Measurements from ENCODE around the gene SPDYE1. TPM values are rescaled to one million over a fixed set of nuclear protein-coding genes. Genes with fewer than 3 reads are reported as not detected.
"Not testable (repeated sequence)": the region's sequence is repeated elsewhere in the genome, so short reads cannot be mapped to it uniquely, and the experiment has no call there.

SPDYE1 gene
- polyA plus RNA-seq, 1 donor (not counting 4 experiments of a cell fraction or from before 2014, with no cell fraction given), result not detected

DNA sequence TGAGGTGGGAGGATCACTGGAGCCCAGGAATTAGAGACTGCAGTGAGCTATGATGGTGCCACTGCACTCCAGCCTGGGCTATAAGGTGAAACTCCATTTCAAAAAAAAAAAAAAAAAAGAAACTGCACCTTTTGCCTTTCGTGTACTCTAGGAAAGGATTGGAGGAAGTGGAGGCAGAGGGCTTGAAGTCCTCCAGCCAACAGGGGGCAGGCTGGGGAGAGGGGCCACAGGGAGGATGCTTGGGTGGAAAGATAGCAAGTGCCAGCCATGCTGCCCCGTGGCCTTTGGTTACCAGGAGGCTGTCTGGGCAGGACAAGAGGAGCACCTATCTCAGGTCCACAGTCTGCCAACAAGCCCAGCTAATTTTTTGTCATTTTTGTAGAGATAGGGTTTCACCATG is 14.0 kb upstream of the SPDYE1 start:
- H3K79me2 ChIP-seq (ENCODE audit: control insufficient read depth, insufficient read depth, low read length); H2AFZ ChIP-seq (ENCODE audit: control insufficient read depth, low read length); H3K4me3 ChIP-seq (ENCODE audit: control insufficient read depth in 2 of 3, extremely low read depth in 1 of 3, insufficient read depth in 2 of 3, low read depth in 1 of 3, low read length in 3 of 3); H3K9me1 ChIP-seq (ENCODE audit: control insufficient read depth, extremely low read depth, insufficient read depth, low read length); H3K9ac ChIP-seq (ENCODE audit: control insufficient read depth, extremely low read depth, insufficient read depth, low read length); H3K4me1 ChIP-seq (ENCODE audit: control insufficient read depth, extremely low read depth, insufficient read depth, low read length); dilution Hi-C loops (cut with MboI; ENCODE audit: extremely low pct_ligation_motif_present, low sequenced_read_pairs); FAIRE-seq; H3K4me2 ChIP-seq (ENCODE audit: control insufficient read depth, extremely low read depth, insufficient read depth, low read depth, low read length); H4K20me1 ChIP-seq (ENCODE audit: control insufficient read depth, extremely low read depth, insufficient read depth, low read length); DNase-seq (ENCODE audit: low read depth, low spot score); H3K9me3 ChIP-seq (ENCODE audit: control insufficient read depth, low read depth, low read length); H3K27ac ChIP-seq (ENCODE audit: control insufficient read depth, insufficient read depth, low read length); H3K27me3 ChIP-seq (ENCODE audit: control insufficient read depth, extremely low read depth, insufficient read depth, low read length); H3K36me3 ChIP-seq (ENCODE audit: control insufficient read depth in 2 of 2, extremely low read depth in 1 of 2, insufficient read depth in 2 of 2, low read length in 2 of 2): not testable (repeated sequence)

DNA sequence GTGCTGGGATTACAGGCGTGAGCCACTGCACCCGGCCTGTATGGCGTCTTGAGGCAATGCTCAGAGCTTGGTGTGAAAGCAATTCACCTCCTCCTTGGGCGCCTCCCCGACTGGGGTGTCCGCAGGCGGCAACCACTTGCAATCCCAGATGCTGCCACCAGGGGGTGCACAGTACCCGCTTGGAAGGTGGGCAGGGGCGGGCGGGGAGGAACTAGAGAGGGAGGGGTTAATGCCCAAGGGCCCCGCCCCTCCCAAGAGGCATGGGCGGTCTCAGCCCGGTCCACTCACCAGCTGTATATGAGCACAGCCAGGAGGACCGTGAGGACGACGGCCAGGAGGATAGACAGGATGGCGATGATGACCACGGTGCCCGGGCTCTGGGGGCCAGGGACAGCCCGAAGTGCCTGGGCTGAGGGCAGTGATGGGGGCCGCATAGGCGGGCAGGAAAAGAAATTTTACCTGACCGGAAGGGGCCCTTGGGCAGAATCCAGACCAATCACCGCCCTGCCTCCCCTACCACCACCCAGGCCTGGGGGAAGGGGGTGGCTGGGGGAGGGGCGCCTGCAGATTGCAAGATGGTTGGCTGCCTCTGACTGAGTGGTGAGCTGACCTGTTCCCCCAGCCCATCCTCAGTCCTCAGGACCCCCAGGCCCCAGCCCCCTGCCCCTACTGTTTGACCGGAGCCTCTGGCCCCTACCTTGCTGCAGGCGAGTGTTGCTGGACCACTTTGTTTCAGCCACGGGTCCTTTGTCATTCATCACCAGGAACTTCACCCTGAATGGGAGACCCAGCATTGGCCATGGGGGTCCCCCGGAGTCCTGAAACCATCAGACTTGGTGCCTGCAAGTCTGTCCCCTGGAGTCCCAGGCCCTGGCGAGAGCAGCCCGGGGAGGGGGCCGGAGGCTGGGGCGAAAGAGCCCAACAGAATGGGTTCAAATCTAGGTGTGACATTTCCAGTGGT is 11.5 kb upstream of the SPDYE1 start:
- TF ChIP-seq, protein P1, sequence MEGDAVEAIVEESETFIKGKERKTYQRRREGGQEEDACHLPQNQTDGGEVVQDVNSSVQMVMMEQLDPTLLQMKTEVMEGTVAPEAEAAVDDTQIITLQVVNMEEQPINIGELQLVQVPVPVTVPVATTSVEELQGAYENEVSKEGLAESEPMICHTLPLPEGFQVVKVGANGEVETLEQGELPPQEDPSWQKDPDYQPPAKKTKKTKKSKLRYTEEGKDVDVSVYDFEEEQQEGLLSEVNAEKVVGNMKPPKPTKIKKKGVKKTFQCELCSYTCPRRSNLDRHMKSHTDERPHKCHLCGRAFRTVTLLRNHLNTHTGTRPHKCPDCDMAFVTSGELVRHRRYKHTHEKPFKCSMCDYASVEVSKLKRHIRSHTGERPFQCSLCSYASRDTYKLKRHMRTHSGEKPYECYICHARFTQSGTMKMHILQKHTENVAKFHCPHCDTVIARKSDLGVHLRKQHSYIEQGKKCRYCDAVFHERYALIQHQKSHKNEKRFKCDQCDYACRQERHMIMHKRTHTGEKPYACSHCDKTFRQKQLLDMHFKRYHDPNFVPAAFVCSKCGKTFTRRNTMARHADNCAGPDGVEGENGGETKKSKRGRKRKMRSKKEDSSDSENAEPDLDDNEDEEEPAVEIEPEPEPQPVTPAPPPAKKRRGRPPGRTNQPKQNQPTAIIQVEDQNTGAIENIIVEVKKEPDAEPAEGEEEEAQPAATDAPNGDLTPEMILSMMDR (optimal IDR thresholded peaks at IDR 0.05 in 1 of 3, IDR thresholded peaks at IDR 0.05 in 1 of 3, conservative IDR thresholded peaks at IDR 0.05 in 1 of 3; ENCODE audit: extremely low read depth in 1 of 3, insufficient read depth in 2 of 3, low read length in 3 of 3), result peak in 1 of 3 experiments; percentile 54
- H4K20me1 ChIP-seq (ENCODE audit: control insufficient read depth, extremely low read depth, insufficient read depth, low read length); H3K9me3 ChIP-seq (ENCODE audit: control insufficient read depth, low read depth, low read length); dilution Hi-C loops (cut with MboI; ENCODE audit: extremely low pct_ligation_motif_present, low sequenced_read_pairs); H3K79me2 ChIP-seq (ENCODE audit: control insufficient read depth, insufficient read depth, low read length); H3K27ac ChIP-seq (ENCODE audit: control insufficient read depth, insufficient read depth, low read length); H2AFZ ChIP-seq (ENCODE audit: control insufficient read depth, low read length); H3K4me3 ChIP-seq (ENCODE audit: control insufficient read depth in 2 of 3, extremely low read depth in 1 of 3, insufficient read depth in 2 of 3, low read depth in 1 of 3, low read length in 3 of 3); H3K4me2 ChIP-seq (ENCODE audit: control insufficient read depth, extremely low read depth, insufficient read depth, low read depth, low read length); FAIRE-seq; DNase-seq (ENCODE audit: low read depth, low spot score); H3K27me3 ChIP-seq (ENCODE audit: control insufficient read depth, extremely low read depth, insufficient read depth, low read length); H3K9me1 ChIP-seq (ENCODE audit: control insufficient read depth, extremely low read depth, insufficient read depth, low read length); H3K36me3 ChIP-seq (ENCODE audit: control insufficient read depth in 2 of 2, extremely low read depth in 1 of 2, insufficient read depth in 2 of 2, low read length in 2 of 2); H3K9ac ChIP-seq (ENCODE audit: control insufficient read depth, extremely low read depth, insufficient read depth, low read length); H3K4me1 ChIP-seq (ENCODE audit: control insufficient read depth, extremely low read depth, insufficient read depth, low read length): not testable (repeated sequence)

DNA sequence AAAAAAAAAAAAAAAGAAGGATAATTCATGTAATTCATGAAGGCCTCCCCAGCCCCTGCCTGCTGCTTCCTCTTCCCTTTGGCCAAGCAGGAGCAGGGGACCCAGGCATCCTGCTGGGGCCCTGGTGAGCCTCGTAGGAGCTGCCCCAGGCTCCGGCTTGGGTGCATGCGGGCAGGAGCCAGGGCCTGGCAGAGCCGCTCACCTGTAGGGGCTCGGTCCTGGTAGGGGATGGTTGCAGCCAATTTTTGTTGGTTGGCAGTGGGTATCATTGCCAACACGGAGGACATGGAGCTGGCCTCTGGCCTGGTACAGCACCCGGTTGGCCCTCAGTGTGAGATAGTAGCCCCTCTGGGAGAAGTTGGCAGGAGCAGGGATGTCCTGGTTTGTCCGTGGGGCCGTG is 10.2 kb upstream of the SPDYE1 start:
- H3K9me1 ChIP-seq (ENCODE audit: control insufficient read depth, extremely low read depth, insufficient read depth, low read length); H3K9me3 ChIP-seq (ENCODE audit: control insufficient read depth, low read depth, low read length); FAIRE-seq; dilution Hi-C loops (cut with MboI; ENCODE audit: extremely low pct_ligation_motif_present, low sequenced_read_pairs); H3K4me2 ChIP-seq (ENCODE audit: control insufficient read depth, extremely low read depth, insufficient read depth, low read depth, low read length); H2AFZ ChIP-seq (ENCODE audit: control insufficient read depth, low read length); H3K79me2 ChIP-seq (ENCODE audit: control insufficient read depth, insufficient read depth, low read length); H3K36me3 ChIP-seq (ENCODE audit: control insufficient read depth in 2 of 2, extremely low read depth in 1 of 2, insufficient read depth in 2 of 2, low read length in 2 of 2); H3K4me1 ChIP-seq (ENCODE audit: control insufficient read depth, extremely low read depth, insufficient read depth, low read length); H3K9ac ChIP-seq (ENCODE audit: control insufficient read depth, extremely low read depth, insufficient read depth, low read length); H3K27me3 ChIP-seq (ENCODE audit: control insufficient read depth, extremely low read depth, insufficient read depth, low read length); DNase-seq (ENCODE audit: low read depth, low spot score); H3K4me3 ChIP-seq (ENCODE audit: control insufficient read depth in 2 of 3, extremely low read depth in 1 of 3, insufficient read depth in 2 of 3, low read depth in 1 of 3, low read length in 3 of 3); H3K27ac ChIP-seq (ENCODE audit: control insufficient read depth, insufficient read depth, low read length); H4K20me1 ChIP-seq (ENCODE audit: control insufficient read depth, extremely low read depth, insufficient read depth, low read length): not testable (repeated sequence)

DNA sequence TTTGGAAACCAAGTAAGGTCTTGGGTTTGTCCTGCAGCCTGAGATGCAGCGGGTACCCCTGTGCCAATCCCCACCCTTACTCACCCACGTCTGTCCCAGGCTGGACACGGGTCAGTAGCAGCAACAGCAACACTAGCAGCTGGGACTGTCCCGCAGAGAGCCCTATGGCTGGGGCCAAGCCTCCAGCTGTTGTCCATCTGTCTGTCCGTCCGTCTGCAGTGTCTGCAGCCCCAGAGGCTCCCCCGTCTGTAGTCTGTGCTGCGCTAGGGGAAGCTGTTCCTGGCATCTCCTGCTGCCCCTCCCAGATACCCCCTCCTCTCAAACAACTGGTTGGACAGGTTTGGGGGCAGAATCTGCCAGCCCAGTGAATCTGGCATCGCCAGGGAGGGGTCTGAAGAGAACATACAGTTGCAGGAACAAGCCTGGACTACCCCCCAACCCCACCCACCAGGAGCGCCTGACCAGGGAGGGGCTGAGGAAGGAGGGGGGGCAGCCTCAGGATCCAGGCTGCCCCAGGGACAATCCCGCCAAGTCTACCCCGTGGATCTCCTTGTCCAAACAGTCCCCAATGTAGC is 7.6 kb upstream of the SPDYE1 start:
- H3K4me3 ChIP-seq (ENCODE audit: control insufficient read depth in 2 of 3, extremely low read depth in 1 of 3, insufficient read depth in 2 of 3, low read depth in 1 of 3, low read length in 3 of 3); H3K36me3 ChIP-seq (ENCODE audit: control insufficient read depth in 2 of 2, extremely low read depth in 1 of 2, insufficient read depth in 2 of 2, low read length in 2 of 2); DNase-seq (ENCODE audit: low read depth, low spot score); dilution Hi-C loops (cut with MboI; ENCODE audit: extremely low pct_ligation_motif_present, low sequenced_read_pairs); H3K9me1 ChIP-seq (ENCODE audit: control insufficient read depth, extremely low read depth, insufficient read depth, low read length); H4K20me1 ChIP-seq (ENCODE audit: control insufficient read depth, extremely low read depth, insufficient read depth, low read length); FAIRE-seq; H3K4me1 ChIP-seq (ENCODE audit: control insufficient read depth, extremely low read depth, insufficient read depth, low read length); H3K4me2 ChIP-seq (ENCODE audit: control insufficient read depth, extremely low read depth, insufficient read depth, low read depth, low read length); H3K9ac ChIP-seq (ENCODE audit: control insufficient read depth, extremely low read depth, insufficient read depth, low read length); H3K27ac ChIP-seq (ENCODE audit: control insufficient read depth, insufficient read depth, low read length); H3K79me2 ChIP-seq (ENCODE audit: control insufficient read depth, insufficient read depth, low read length); H3K27me3 ChIP-seq (ENCODE audit: control insufficient read depth, extremely low read depth, insufficient read depth, low read length); H2AFZ ChIP-seq (ENCODE audit: control insufficient read depth, low read length); H3K9me3 ChIP-seq (ENCODE audit: control insufficient read depth, low read depth, low read length): not testable (repeated sequence)

All from keratinocyte (primary cell).